Kidney capillary endothelial cell (primary cell): ENCODE results near the gene NRP2.

ENCODE experiments used
- DNase-seq: peaks from one replicate; pipeline ENCODE4 v3.0.0-alpha.2; 2018; ENCODE audit warnings: low spot score

The NRP2 gene

GRCh38 chr2:205686783-205687640, 4.7 kb downstream of the NRP2 start:
- no peak for DNase-seq

- no peak for DNase-seq
Observed at GRCh38 chr2:205687641-205687956, 5.3 kb downstream of the NRP2 start.

GRCh38 chr2:205688417-205689200, 6.3 kb downstream of the NRP2 start:
- DNase-seq = no peak

GRCh38 chr2:205689820-205690219, 7.5 kb downstream of the NRP2 start:
- DNase-seq = no peak

GRCh38 chr2:205692104-205692503, 9.8 kb downstream of the NRP2 start:
- no peak for DNase-seq

GRCh38 chr2:205694256-205694655, 12.0 kb downstream of the NRP2 start:
- no peak for DNase-seq

GRCh38 chr2:205695460-205695991, 13.2 kb downstream of the NRP2 start:
- no peak for DNase-seq

GRCh38 chr2:205696331-205696926, 14.1 kb downstream of the NRP2 start:
- no peak for DNase-seq

GRCh38 chr2:205696927-205697441, 14.7 kb downstream of the NRP2 start:
- no peak for DNase-seq

- peak; percentile 87 for DNase-seq
Observed at GRCh38 chr2:205698286-205699268, 16.3 kb downstream of the NRP2 start.

GRCh38 chr2:205699515-205700289, 17.4 kb downstream of the NRP2 start:
- no peak for DNase-seq

- no peak for DNase-seq
Observed at GRCh38 chr2:205700331-205701132, 18.2 kb downstream of the NRP2 start.

- no peak for DNase-seq
Observed at GRCh38 chr2:205701509-205701908, 19.2 kb downstream of the NRP2 start.

GRCh38 chr2:205702576-205702975, 20.3 kb downstream of the NRP2 start:
- no peak for DNase-seq

- peak; percentile 94 for DNase-seq
Observed at GRCh38 chr2:205703471-205704126, 21.3 kb downstream of the NRP2 start.

- DNase-seq = peak; percentile 82
Observed at GRCh38 chr2:205704127-205704741, 21.9 kb downstream of the NRP2 start.

- no peak for DNase-seq
Observed at GRCh38 chr2:205705511-205706349, 23.4 kb downstream of the NRP2 start.
